ENCODE results near the gene PPIP5K2. TPM values are rescaled to one million over a fixed set of nuclear protein-coding genes. Genes with fewer than 3 reads are reported as not detected.

The PPIP5K2 gene
- total RNA-seq, 1 donor from 2014 or later, result 53.3 TPM

- no peak for TF ChIP-seq CTCF (IDR thresholded peaks at IDR 0.05)
- no peak overlapping the region for H3K4me3 ChIP-seq
- H3K36me3 ChIP-seq, result no peaks in the 10 kb centered on the region
- no peak for DNase-seq
- H3K27ac ChIP-seq, result no peak overlapping the region
- intact Hi-C loops (cut with DNase I), result no loop called here
- no peaks in the 10 kb centered on the region for H3K27me3 ChIP-seq
- H3K9me3 ChIP-seq, result no peaks in the 10 kb centered on the region
- no peak for ATAC-seq
- no peaks in the 10 kb centered on the region for H3K4me1 ChIP-seq
Measured at GRCh38 chr5:103249068-103249467, 129.0 kb downstream of the PPIP5K2 start.

GRCh38 chr5:103254921-103255320 is 134.8 kb downstream of the PPIP5K2 start:
- peaks cover 4% of the 10 kb centered on the region for H3K4me1 ChIP-seq
- H3K4me3 ChIP-seq, result no peak overlapping the region
- no peak for ATAC-seq
- no peak for DNase-seq
- no peaks in the 10 kb centered on the region for H3K9me3 ChIP-seq
- no peaks in the 10 kb centered on the region for H3K36me3 ChIP-seq
- intact Hi-C loops (cut with DNase I), result no loop called here
- no peak for TF ChIP-seq CTCF (IDR thresholded peaks at IDR 0.05)
- no peak overlapping the region for H3K27ac ChIP-seq
- no peaks in the 10 kb centered on the region for H3K27me3 ChIP-seq

GRCh38 chr5:103255691-103256090 is 135.6 kb downstream of the PPIP5K2 start:
- Histone ChIP-seq H3K4me3 (no peak overlapping the region), H3K27me3 (no peaks in the 10 kb centered on the region), H3K4me1 (peaks cover 4% of the 10 kb centered on the region), H3K9me3 (no peaks in the 10 kb centered on the region), H3K36me3 (no peaks in the 10 kb centered on the region), H3K27ac (no peak overlapping the region)
- no peak for DNase-seq
- intact Hi-C loops (cut with DNase I), result no loop called here
- no peak for ATAC-seq
- TF ChIP-seq CTCF (IDR thresholded peaks at IDR 0.05), result no peak

- Histone ChIP-seq H3K36me3 (no peaks in the 10 kb centered on the region), H3K27me3 (no peaks in the 10 kb centered on the region), H3K27ac (no peak overlapping the region), H3K4me1 (peaks cover 4% of the 10 kb centered on the region), H3K4me3 (no peak overlapping the region), H3K9me3 (no peaks in the 10 kb centered on the region)
- TF ChIP-seq CTCF (IDR thresholded peaks at IDR 0.05), result no peak
- no peak for ATAC-seq
- DNase-seq, result no peak
- intact Hi-C loops (cut with DNase I), result no loop called here
Measured at GRCh38 chr5:103256178-103256577, 136.1 kb downstream of the PPIP5K2 start.

GRCh38 chr5:103258368-103258956 is 138.4 kb downstream of the PPIP5K2 start, which contains the start of gene MACIR:
Gene MACIR, plus strand, starts transcription at chr5:103258763. Its CDS starts 17,157 bp downstream, at chr5:103275920.
- peak within 1 kb of the TSS; percentile 96 for H3K4me3 ChIP-seq
- no peaks in the 10 kb centered on the region for H3K27me3 ChIP-seq
- no peak for TF ChIP-seq CTCF (IDR thresholded peaks at IDR 0.05)
- ATAC-seq (peak; percentile 98), DNase-seq (peak; percentile 99)
- intact Hi-C loops (cut with DNase I), result no loop called here
- peak within 1 kb of the TSS; percentile 81 for H3K27ac ChIP-seq
- H3K36me3 ChIP-seq, result no peaks in the 10 kb centered on the region
- H3K9me3 ChIP-seq, result no peaks in the 10 kb centered on the region
- peaks cover 4% of the 10 kb centered on the region for H3K4me1 ChIP-seq

Data from upper lobe of right lung (tissue), 1 donor.